ENCODE results near the gene FAM32A.
A peak's percentile ranks its signal among the peaks of the same experiment; 100 is the strongest.
"Not testable (repeated sequence)": the region's sequence is repeated elsewhere in the genome, so short reads cannot be mapped to it uniquely, and the experiment has no call there.

Gene FAM32A

DNA sequence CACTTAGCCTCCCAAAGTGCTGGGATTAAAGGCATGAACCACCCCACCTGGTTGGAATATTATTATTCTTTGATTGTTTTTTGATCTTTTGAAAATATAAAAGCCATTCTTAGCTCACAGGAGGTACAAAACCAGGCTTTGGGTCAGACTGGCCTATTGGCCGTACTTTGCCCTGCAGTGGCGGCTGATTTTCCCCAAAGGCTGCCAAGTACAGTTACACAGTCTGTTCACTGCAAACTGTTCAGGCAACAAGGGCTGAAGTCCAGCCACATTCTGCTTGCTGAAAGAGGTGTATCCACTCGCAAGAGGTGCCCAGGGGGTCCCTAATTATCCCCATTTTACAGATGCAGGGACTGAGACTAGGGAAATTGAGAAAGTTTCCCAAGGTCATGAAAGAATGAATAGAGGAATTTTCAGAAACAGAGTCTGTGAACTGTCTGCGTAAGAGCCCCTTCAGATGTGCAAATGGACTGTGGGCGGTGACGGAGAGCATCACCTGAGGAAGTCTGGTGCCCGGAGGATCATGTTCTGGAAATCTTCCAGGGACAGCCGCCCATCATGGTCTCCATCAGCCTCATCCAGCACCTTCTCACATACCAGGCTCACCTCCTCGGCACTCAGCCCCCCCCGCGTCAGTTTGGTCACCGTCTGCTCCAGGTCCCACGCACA lies 20.9 kb upstream of the FAM32A start:
- FAIRE-seq: no peak
- no peak for DNase-seq (ENCODE audit: low spot score)

DNA sequence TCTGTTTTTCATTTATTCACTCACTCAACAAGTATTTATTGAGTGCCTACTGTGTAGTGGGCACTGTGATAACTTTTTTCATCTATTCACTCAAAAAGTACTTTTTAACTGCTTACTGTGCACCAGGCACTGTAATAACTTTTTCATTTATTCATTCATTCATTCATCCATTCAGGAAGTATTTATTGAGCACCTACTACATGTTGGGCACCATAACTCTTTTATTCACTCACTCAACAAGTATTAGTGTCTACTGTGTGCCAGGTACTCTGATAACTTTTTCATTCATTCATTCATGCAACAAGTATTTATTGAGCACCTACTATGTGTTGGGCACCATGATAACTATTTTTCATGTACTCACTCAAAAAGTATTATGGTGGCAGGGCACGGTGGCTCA lies 18.8 kb upstream of the FAM32A start:
- FAIRE-seq: no peak

DNA sequence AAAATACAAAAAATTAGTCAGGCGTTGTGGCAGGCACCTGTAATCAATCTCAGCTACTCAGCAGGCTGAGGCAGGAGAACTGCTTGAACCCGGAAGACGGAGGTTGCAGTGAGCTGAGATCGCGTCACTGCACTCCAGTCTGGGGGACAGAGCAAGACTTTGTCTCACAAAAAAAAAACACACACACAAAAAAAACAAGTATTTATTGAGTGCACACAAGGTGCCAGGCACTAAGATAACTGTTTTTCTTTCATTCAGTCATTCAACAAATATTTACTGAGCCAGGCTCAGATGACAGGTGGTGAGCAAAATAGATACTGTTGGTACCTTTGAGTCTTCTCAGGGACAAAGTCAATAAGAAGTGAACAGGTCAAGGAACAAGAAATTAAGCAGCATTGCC lies 18.2 kb upstream of the FAM32A start:
- DNase-seq (ENCODE audit: low spot score) (no peak), FAIRE-seq (no peak)

More for the DNA sequence above, 18.8 kb upstream of the FAM32A start:
- no peak for DNase-seq (ENCODE audit: low spot score)

DNA sequence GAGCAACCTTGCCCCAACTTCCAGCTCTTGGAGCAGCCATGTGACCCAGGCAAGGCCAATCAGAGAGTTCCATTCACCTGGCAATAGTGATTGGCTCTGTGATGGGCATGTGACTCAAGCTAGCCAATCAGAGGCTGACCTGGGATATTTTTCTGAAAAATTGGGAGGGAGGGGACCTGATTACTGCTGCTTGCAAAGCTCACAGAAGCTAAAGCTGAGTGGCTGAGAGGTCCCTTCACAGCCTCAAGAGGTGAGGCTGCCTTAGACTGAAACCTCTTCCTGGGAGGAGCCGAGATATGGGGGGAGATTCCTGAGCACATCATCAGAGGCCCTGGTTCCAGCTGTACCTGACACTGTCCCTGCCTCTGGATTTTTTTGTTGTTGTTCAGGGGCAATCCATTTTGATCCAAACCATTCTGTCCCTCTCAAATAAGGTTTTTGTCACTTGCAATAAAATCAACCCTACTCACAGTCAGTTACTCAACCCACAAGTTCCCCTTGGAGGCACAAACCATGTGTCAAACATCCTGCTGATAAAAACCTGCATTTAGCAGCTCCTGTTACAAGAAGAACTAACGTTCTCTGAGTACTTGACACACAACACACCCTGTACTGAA lies 16.6 kb upstream of the FAM32A start:
- DNase-seq (ENCODE audit: low spot score) (no peak), FAIRE-seq (no peak)

DNA sequence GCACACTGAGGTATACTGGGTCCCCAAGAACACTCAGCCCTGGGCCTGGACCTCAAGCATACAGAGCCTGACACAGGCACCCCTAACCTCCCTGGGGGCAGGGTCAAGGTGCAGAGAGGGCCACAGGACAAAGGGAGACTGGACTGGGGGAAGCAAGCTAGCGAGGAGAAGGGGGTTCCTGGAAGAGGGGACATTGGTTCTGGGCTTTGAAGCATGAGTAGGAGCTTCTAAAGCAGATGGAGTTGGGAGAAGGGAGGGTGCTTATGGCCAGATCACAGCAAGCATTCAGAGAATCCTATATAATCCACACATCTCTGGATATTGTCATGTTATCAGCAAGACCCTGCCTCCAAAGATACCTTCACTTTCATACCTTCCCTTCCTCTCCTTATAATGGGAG lies 15.1 kb upstream of the FAM32A start:
- FAIRE-seq (no peak), DNase-seq (ENCODE audit: low spot score) (no peak)

DNA sequence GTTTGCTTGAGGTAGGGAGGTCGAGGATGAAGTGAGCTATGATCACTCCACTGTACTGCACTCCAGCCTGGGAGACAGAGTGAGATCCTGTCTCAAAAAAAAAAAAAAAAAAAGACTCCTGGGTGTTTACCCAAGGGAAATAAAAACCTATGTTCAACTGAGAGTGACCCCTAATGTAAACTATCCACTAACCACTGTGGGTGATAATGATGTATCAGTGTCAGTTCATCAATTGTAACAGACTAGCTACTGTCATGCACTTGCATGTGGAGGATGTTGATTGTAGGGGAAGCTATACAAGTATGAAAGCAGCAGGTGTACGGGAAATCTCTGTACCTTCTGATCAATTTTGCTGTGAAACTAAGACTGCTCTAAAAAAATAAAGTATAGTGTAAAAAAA lies 9.3 kb upstream of the FAM32A start:
- no peak for DNase-seq (ENCODE audit: low spot score)
- no peak for FAIRE-seq

DNA sequence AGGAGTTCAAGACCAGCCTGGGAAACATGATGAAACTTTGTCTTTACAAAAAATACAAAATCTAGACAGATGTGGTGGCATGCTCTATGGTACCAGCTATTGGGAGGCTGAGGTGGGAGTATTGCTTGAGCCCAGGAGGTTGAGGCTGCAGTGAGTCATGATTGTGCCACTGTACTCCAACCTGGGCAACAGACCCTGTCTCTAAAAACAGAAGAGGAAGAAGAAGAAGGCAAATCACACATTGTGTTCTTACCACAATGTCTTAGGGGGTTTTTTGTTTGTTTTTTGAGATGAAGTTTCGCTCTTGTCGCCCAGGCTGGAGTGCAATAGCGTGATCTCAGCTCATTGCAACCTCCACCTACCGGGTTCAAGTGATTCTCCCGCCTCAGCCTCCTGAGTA lies 6.3 kb upstream of the FAM32A start:
- FAIRE-seq; DNase-seq (ENCODE audit: low spot score): not testable (repeated sequence)

DNA sequence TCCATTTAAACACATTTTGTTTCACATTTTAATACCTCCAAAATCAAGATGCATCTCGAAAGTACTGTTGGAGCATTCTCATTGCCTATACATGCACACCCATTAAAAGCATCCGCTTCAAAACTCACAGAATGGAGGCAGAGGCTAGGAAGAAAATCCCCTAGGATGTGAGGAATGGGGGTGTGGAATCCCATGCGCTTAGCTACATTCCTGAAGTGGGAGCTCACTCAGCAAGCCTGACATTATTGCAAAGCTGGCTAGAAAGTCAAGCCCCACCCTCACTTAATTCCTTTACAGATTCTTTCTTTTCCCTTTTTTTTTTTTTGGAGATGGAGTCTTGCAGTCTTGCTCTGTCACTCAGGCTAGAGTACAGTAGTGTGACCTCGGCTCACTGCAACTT lies 4.6 kb upstream of the FAM32A start:
- FAIRE-seq (no peak), DNase-seq (ENCODE audit: low spot score) (peak; percentile 67)

DNA sequence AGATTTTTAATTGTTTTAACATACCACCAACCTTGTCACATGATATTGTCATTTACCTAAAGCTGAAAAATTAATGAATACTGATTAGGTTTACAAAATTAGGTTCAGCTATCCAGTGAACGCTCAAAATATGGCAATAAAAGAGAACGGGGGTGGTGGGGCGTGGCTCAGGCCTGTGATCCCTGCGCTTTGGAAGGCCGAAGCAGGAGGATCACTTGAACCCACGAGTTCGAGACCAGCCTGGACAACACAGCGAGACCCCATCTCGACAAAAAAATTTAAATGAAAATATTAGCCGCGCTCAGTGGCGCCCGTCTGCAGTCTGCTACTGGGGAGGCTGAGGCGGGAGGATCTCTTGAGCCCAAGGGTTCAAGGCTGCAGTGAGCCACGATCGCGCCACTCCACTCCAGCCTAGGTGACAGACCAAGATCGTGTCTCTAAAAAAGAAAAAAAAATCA lies 516 bp upstream of the FAM32A start:
- DNase-seq (ENCODE audit: low spot score) (no peak), FAIRE-seq (no peak)

DNA sequence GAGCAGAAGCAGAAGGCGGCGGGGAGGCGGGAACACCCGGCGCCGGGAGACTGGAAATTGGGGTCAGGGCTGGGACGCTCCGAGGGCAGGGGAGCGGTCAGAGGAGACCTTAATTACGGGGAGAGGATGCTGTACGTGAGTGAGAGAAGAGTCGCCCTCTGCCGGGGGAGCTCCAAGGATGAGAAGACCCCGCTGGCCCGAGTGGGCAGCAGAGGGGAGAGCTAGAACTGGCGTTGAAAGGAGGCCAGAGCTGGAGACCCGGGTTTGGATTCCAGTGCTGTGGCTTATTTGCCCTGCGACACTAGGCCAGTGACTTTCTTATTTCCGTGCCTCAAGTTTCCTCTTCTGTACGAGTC lies 536 bp downstream of the FAM32A start:
- FAIRE-seq (no peak), DNase-seq (ENCODE audit: low spot score) (peak; percentile 16)

DNA sequence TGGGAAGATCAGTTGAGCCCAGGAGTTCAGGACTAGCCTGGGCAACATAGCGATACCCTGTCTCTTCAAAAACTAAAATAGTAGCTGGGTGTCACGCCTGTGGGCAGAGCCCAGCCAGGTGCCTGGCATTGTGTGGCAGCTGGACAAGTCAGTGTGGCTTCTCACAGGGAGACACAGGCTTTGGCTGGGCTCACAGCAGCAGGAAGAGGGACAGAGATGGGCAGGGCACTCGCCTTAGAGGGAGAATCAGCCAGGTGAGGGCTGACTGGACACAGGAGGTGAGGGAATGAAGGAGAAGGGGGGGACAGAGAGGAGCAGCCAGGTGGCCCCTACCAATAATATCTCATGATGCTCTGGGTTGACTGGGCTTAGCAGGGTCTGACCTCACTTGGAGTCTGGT lies 3.3 kb downstream of the FAM32A start:
- FAIRE-seq (no peak), DNase-seq (ENCODE audit: low spot score) (no peak)

DNA sequence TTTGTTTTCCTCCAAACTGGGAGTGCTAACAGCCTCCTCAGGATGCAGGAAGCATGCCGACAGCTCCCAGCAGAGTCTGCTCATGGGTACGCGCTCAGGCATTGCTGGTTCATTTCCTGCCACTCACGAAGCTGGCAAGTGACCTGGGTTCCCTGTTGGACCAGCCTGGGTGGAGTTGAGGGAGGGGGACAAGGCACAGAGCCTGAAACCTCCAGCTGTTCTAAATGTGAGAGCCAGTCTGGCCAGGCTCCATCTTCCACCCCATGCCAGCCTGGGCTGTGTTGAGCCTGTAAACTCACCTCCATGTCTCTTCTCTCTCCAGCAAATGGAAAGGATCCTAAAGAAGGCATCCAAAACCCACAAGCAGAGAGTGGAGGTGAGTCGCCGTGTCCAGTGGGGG lies 5.0 kb downstream of the FAM32A start:
- DNase-seq (ENCODE audit: low spot score): no peak
- FAIRE-seq: no peak

DNA sequence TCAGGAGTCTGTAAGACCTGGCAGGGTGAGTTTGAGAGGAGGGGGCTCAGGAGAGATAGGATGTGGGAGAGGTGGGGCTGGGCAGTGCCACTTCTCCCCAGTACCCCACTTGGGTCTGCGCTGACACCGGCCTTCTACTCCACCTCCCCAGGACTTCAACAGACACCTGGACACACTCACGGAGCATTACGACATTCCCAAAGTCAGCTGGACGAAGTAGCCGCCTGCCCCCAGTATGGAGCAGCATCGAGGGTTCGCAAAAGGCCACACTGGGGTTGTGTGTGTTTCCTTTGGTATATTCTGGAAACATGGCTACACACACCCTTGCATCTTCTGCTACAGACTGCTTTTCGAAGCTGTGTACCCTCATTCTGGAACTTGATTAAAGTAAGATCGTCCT lies 5.5 kb downstream of the FAM32A start:
- DNase-seq (ENCODE audit: low spot score) (no peak), FAIRE-seq (no peak)

DNA sequence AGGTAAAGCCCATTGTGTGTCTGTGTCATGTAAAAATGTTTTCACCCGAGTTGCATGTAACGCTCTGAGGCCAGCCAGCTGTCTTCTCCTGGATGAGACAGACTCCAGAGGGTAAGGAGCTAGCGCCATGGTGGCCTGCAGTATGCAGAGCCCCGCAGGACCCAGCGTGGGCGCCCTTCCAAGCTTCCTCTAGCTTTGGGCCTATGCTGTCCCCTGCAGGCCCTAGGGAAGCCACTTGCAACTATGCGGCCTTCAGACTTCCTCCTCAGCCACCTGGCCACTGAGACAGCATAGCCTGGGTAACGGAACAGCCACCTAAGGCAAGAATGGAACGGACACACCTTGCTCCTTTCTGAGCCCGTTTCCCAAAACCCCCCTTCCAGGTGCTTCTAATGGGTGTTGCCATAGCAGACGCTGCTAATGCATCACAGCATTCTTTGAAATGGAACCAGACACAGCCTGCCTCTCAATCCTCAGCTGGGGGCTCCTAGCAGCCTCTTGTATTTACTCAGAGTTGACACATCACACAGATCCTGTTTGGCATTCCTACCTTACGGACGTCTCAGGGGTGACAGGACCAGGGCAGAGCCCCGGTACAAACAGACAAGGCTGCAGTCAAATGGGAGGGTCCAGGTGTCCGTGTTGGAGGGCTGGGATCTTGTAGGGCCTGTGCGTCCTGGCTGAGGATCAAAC lies 6.2 kb downstream of the FAM32A start:
- FAIRE-seq (no peak), DNase-seq (ENCODE audit: low spot score) (no peak)

DNA sequence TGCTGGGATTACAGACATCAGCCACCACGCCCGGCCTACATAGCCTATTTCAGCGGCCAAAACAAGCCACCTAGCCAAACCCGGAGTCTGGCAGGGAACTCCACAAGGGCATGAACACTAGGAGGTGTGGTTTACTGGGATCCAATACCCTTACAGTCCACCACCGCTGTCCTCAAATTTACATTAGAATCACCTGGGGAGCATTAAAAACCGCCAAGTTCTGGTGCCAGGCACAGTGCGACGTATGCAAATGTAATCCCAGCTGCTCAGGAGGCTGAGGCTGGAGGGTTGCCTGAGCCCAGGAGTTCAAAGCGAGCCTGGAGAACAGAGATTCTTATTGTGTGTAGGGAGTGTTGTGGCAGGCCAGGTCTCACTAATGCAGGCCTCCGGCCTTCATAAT lies 8.3 kb downstream of the FAM32A start:
- no peak for FAIRE-seq
- DNase-seq (ENCODE audit: low spot score): no peak

DNA sequence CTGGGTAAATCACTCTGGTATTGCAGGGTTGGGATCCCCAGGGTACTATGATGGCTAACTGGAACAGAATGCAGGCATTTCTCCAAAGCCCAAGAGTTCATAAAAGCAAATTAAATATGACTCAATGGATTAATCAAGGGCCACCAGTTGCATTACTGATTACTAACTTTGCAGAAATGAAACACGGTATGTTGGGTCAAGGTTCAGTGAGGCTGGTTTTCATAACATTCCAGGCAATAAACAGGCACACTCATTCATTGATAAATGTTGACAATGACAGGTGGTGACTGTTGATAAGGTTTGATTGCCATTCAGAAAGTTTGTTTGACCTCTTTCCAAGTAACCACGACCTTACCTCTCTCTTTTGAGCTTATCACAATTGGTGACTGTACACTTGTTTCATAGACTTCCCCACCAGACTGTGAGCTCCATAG lies 12.0 kb downstream of the FAM32A start:
- no peak for DNase-seq (ENCODE audit: low spot score)
- no peak for FAIRE-seq

DNA sequence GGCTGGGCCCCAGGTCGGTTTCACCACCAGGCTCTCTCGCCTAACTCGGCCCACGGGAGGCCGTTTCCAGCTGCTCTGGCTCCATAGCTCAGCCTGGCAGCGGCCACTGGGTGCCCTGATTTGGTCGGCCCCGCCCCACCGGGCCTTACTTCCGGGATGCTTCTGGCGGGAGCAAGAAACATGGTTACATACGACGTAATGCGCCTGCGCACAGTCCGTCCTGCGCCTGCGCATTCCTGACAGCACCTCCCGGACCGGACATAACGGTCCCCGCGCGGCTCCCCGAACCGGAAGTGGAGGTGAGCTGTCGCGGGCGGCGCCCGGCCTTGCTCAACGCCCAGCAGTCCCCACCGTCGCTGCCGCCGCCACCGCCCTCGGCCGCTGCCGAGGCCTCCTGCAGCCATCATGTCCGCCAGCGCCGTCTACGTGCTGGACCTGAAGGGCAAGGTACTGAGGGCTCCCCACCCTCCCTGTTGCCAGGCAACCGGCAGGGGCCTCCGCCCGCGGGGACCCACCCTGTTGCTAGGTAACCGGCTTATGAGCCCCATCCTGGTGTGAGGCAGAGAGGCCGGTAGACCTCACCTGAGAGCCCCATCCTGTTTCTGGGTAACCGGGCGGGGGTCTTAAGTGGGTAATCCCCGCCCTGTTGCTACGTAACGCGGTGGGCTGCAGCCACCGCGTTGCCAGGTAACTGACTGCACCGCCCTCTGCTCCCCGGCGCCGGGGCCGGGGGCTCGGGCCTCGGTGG lies 12.6 kb downstream of the FAM32A start, which contains the start of gene AP1M1:
Gene AP1M1, plus strand, starts transcription at position 290 of the 748 bp plus-strand sequence. Its CDS starts 116 bp downstream, at position 406.
- no peak for FAIRE-seq

DNA sequence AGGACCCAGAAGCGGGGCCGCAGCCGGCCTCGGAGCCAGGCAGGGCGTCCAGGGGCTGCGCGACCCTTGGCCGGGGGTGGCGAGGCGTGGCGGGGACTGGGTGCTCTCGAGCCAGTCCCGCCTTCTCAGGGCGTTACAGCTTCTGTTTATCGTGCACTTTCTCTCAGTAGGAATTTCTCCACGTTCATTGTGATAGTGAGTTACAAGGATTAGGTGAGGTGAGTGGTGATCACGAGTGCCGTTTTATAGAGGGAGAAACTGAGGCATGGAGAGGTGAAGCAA lies 13.1 kb downstream of the FAM32A start:
- no peak for FAIRE-seq
- no peak for DNase-seq (ENCODE audit: low spot score)

More for the DNA sequence above, 12.6 kb downstream of the FAM32A start, which contains the start of gene AP1M1:
- DNase-seq (ENCODE audit: low spot score): peak; percentile 96

DNA sequence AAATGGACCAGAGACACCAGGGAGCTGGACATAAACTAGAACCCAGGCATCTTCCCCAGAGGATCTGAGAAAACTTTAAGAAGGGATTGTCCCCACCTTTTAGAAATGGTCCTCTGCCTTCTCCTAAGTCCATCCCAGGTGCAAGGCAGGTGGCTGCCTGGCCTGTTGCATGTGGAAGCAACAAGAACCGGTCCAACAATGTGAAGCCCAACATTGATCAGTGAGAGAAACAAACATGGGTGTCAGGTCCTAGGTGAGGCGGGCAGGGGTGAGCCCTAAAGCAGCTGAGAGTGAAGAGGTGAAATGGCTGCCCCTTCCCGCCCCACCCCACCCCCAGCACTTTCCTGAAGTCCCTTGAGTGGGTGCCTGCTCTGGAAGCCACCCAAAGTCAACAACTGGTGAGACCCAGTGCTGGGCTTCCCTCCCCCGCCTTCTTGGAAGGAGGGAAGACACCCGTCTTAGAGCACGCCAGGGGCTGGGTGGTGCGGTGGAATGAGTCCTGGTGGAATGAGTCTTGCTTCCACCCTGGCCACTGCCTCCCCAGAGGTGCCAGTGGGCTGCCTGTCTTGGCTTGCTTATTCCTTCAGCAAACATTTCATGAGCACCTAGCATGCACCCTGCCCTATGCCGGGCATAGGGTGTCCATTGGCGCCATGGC lies 14.2 kb downstream of the FAM32A start:
- no peak for FAIRE-seq
- no peak for DNase-seq (ENCODE audit: low spot score)

DNA sequence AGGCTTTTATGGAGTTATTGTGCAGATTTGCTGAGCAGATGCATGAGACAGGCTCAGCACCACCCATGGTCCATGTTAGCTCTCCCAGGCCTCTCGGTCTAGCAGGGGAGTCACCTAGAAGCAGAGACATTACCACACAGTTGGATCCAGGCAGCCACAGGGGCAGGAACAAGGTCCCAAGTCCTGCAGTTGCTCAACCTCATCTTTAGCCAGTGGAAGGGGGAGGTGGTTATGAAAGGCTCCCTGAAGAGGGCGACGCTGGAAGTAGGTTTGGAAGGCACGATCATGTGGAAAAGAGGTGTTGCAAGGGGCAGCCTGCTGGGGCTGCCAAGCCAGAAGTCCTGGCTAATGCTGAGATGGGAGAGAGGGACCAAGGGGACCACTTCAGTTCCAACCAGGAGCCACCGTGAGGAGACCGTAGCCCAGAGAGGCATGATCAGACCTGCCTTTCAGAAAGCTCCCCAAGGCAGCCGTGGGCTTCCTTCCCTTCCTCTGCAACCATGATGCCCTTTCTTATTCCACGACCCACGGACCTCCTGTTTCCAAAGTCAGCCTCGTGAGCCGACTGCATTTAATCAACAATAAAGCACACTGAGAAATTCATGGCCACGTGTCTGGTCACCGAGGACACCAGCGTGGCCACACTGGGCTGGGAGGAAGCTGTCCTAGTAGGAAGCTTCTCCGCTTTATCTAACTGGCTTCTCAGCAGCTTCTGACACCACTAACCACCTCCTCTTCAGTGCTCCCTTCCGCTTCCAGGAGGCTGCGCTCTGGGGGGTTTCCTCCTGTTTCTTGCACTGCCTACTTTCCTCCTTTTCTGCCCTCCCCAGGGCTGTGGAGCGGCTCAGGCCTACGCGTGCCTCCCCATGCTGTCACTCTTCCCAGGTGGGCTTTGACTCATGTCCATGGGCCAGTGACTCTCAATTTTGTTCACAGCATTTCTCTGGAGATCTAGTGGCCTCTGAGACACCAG lies 15.1 kb downstream of the FAM32A start:
- no peak for DNase-seq (ENCODE audit: low spot score)
- FAIRE-seq: no peak
